ENCODE data around the gene ATP8B1.

- no peak for TF ChIP-seq POLR2AphosphoS5 (IDR thresholded peaks at IDR 0.05; ENCODE audit: low read depth)
- TF ChIP-seq, protein P1, sequence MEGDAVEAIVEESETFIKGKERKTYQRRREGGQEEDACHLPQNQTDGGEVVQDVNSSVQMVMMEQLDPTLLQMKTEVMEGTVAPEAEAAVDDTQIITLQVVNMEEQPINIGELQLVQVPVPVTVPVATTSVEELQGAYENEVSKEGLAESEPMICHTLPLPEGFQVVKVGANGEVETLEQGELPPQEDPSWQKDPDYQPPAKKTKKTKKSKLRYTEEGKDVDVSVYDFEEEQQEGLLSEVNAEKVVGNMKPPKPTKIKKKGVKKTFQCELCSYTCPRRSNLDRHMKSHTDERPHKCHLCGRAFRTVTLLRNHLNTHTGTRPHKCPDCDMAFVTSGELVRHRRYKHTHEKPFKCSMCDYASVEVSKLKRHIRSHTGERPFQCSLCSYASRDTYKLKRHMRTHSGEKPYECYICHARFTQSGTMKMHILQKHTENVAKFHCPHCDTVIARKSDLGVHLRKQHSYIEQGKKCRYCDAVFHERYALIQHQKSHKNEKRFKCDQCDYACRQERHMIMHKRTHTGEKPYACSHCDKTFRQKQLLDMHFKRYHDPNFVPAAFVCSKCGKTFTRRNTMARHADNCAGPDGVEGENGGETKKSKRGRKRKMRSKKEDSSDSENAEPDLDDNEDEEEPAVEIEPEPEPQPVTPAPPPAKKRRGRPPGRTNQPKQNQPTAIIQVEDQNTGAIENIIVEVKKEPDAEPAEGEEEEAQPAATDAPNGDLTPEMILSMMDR (IDR thresholded peaks at IDR 0.05; ENCODE audit: insufficient read depth, low read length) = no peak
These were observed 175.6 kb downstream of the ATP8B1 start for GRCh38 chr18:57627488-57627887.
